A673 (cell line): ENCODE measurements around the gene KREMEN1.

Source experiments
- EZH2 ChIP-seq: fragments of 200-600 bp; sonication (generic); IDR thresholded peaks from 2 replicates; pipeline ENCODE4 v1.6.1; 2017; ENCODE audit warnings: borderline replicate concordance, low read depth, mild to moderate bottlenecking, mixed read lengths, antibody characterized with exemption, low read length; ENCODE audit not compliant: poor library complexity, severe bottlenecking
- TF ChIP-seq, protein P1 (sequence below): fragments of 300-800, 200-600 bp; sonication (generic); conservative IDR thresholded peaks from 2 replicates; pipeline ENCODE4 v1.5.1; 2017; ENCODE audit warnings: low read depth, mild to moderate bottlenecking, antibody characterized with exemption, low read length, moderate library complexity, mixed read lengths

DNA sequence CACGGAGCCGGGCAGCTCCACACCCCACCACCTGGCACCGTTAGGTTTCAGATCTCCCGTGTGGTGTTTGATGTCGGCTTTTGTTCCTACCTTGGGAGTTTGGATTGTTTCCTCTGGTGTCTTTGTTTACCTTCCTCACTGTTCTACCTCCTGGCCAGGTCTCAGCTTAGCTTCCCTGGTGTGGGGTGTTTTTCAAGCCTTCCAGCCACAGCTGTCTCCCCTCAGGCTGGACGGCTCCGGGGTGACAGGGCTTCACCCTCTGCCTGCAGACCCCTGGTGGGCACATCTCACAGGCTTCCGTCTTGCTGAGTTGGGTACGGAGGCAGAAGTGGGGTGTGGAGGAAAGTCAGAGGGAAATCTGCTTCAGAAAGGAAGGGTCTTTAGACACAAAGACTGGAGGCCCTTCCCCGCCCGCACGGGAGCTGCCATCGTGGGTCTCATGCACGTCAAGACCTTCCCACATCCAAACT, 73.3 kb downstream of the KREMEN1 start:
- TF ChIP-seq, protein P1, sequence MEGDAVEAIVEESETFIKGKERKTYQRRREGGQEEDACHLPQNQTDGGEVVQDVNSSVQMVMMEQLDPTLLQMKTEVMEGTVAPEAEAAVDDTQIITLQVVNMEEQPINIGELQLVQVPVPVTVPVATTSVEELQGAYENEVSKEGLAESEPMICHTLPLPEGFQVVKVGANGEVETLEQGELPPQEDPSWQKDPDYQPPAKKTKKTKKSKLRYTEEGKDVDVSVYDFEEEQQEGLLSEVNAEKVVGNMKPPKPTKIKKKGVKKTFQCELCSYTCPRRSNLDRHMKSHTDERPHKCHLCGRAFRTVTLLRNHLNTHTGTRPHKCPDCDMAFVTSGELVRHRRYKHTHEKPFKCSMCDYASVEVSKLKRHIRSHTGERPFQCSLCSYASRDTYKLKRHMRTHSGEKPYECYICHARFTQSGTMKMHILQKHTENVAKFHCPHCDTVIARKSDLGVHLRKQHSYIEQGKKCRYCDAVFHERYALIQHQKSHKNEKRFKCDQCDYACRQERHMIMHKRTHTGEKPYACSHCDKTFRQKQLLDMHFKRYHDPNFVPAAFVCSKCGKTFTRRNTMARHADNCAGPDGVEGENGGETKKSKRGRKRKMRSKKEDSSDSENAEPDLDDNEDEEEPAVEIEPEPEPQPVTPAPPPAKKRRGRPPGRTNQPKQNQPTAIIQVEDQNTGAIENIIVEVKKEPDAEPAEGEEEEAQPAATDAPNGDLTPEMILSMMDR, result no peak
- no peak for TF ChIP-seq EZH2
